Activated CD4-positive, alpha-beta T cell treated with anti-CD3 and anti-CD28 coated beads for 48 hours (primary cell): ENCODE results near the gene ADAM22.

ENCODE experiments used
- DNase-seq: peaks from one replicate; pipeline ENCODE4 v3.0.0-alpha.2; 2020

ADAM22 gene

GRCh38 chr7:88224601-88225275 lies 290.7 kb downstream of the ADAM22 start:
- no peak for DNase-seq

GRCh38 chr7:88226201-88226600 lies 292.1 kb downstream of the ADAM22 start:
- no peak for DNase-seq

DNA sequence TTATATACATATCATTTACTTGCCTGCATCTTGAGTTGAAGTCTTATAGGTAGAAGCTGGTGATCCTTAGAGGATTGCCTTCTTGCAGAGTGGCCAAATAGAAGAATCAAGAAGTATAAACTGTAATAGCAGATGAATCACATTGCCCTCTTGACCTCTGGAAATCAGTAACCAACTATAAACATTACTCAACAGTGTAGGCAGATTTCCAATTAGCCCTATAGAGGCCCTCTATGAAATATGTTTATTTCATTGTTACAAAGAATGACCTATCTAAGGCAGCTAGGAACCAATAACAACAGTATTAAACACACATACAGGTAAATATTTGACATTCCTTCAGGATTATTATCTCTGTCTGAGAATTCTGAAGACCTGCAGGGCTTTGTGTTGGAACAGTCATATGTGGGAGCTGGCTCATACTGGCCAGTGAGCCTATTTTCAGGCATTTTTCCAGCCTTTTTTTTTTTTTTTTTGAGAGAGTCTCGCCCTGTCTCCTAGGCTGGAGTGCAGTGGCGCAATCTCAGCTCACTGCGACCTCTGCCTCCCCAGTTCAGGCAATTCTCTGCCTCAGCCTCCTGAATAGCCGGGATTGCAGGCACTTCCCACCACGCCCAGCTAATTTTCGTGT lies 292.9 kb downstream of the ADAM22 start:
- no peak for DNase-seq

DNA sequence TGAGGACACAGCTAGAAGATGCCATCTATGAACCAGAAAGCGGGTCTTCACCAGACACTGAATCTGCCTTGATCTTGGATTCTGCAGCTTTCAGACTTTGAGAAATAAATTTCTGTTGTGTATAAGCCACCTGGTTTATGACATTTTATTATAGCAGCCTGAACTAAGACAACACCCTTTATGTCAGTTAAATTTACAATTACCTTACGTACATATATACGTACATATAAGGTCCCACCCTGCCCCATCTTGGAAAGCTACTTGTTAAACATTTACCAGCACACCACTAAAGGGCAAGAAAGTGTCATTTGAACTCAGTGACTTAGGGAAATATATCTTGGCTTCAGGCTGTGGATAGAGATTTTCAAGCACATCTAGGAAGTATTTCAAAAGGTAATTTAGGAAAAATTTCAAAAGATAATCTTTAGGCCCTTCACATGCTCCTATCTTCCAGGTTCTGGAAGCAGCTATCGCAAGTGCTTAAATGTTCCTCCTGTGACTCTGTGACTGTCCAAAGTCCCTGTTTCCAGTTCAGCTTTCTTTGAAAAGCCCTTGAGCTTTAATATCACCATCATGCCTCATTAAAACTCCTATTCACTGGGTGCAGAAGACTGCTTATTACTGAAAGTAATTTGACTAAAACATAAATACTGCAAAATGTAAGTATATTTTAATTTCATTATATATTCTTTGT lies 295.4 kb downstream of the ADAM22 start:
- DNase-seq, result no peak

GRCh38 chr7:88230646-88231045 lies 296.6 kb downstream of the ADAM22 start:
- no peak for DNase-seq

DNA sequence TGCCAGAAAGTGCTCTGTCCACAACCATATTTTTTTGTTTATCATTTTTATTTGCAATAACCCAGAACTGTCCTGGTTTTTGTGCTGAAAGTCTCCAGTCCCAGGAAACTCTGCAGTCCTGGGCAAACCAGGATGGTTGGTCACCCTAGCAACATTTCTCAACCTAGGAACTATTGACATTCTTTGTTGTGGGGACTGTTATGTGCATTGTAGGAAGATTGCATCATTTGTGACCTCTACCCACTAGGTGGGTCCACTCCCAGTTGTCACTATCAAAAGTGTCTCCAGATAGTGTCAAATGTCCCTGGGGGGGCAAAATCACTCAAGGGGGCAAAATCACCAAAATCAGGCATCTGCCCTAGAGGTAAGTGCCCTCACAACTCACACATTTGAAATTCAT lies 299.8 kb downstream of the ADAM22 start:
- DNase-seq, result no peak

DNA sequence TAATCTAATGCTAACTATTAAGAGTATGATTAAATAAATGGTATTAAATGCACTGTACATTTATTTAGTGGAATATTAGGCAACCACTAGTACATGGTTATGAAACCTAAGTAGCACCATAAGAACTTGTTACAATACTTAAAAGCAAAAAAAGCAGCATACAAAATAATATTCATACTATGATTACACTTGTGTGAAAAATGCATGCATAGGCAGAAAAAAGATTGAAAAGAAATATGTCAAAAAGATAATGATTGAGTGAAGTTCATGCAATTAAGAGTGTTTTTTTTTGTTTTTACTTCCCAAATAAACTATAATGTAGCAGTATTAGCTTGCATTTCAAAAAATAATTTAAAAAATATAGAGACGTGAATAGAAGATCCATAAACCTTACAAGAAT lies 305.8 kb downstream of the ADAM22 start:
- no peak for DNase-seq

DNA sequence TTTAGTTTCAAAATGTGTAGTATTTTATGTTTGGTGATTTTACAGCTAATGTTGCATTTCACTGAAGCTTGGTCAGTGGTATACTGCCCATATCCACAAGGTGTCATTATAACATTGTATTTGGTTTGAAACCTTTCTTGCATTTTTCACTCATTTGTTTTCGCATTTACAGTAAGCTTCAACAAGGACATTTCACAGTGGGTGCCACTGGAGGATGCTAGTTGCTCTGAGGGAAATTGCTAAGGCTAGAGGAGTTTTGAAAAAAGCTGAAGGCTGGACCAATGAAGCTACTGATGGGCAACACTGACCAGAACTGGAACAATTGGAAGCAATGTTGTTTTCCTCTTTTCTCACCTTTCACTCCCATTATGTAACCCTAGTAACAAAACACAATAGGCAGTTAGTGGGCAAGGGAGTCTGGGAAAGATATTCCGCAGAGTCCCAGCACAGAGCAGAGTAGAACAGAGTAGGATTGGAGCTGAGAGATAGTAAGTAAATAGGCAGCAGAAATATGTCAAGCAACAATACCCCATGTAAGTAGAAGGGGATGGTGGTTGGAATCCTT lies 309.4 kb downstream of the ADAM22 start:
- DNase-seq, result no peak

- DNase-seq, result no peak
Measured at GRCh38 chr7:88244258-88244657, 310.2 kb downstream of the ADAM22 start.
